Left lung (tissue), 10 donors: ENCODE data around the gene PDYN. TPM values are rescaled to one million over a fixed set of nuclear protein-coding genes. Genes with fewer than 3 reads are reported as not detected.

ENCODE experiments used
- ATAC-seq: fragments of 200-7000 bp; cut with Tn5 transposase; one replicate; pipeline ENCODE4 v1.9.1; 2020; ENCODE audit warnings: moderate library complexity
- DNase-seq, 4 donors: peaks; one replicate each; pipeline ENCODE4 v3.0.0-alpha.2; 2013 to 2020
- H3K27ac ChIP-seq, 2 donors: fragments of 200-600 bp; sonication (generic) in 1 of 2; one replicate each; pipeline versions ENCODE4 v1.5.0 to v1.8.0; 2020 to 2021
- H3K27me3 ChIP-seq, 2 donors: fragments of 200-600 bp; sonication (generic) in 1 of 2; one replicate each; pipeline versions ENCODE4 v1.5.0 to v1.8.0; 2020 to 2021
- H3K36me3 ChIP-seq, 2 donors: fragments of 200-600 bp; sonication (generic) in 1 of 2; one replicate each; pipeline versions ENCODE4 v1.5.0 to v1.8.0; 2020 to 2021
- H3K4me1 ChIP-seq, 2 donors: fragments of 200-600 bp; one replicate each; pipeline ENCODE4 v1.8.0; 2021
- H3K4me3 ChIP-seq, 2 donors: fragments of 200-600 bp; sonication (generic) in 1 of 2; one replicate each; pipeline versions ENCODE4 v1.5.0 to v1.8.0; 2020 to 2021; ENCODE audit warnings: mild to moderate bottlenecking in 1 of 2
- H3K9me3 ChIP-seq, 2 donors: fragments of 200-600 bp; sonication (generic) in 1 of 2; one replicate each; pipeline versions ENCODE4 v1.5.0 to v1.8.0; 2020 to 2021
- intact Hi-C, 2 donors: fragments of 100-400 bp; cut with DNase I; formaldehyde crosslinking; loops; one replicate each; pipeline versions ENCODE4 v1.11.2 to v1.14.2; 2022
- polyA plus RNA-seq, 6 donors: library from polyadenylated mRNA; unstranded; fragments of 120-200 nt; gene quantifications; one replicate each; pipeline ENCODE4 v1.2.1, GENCODE V29; 2013; ENCODE audit not compliant: insufficient read length in 6 of 6
- total RNA-seq, 2 donors: library from RNA; stranded (reverse); fragmentation: NEBNext Ultra II Directional; extraction: Animal tissue kit (Norgen Biotek cat#: 25700); gene quantifications; one replicate each; pipeline ENCODE4 v1.2.1, GENCODE V29; 2021
- TF ChIP-seq, protein P1 (sequence below), 2 donors: fragments of 200-600 bp; sonication (generic) in 1 of 2; IDR thresholded peaks; one replicate each; pipeline versions ENCODE4 v1.5.0 to v1.8.0; 2021; ENCODE audit warnings: antibody characterized with exemption in 2 of 2
- donor health status: DM: no; HTN: yes; CAD: no.
- donor health status: DM: no; HTN: no; CAD: no.

The PDYN gene
- total and polyA plus RNA-seq, 8 donors: not detected

DNA sequence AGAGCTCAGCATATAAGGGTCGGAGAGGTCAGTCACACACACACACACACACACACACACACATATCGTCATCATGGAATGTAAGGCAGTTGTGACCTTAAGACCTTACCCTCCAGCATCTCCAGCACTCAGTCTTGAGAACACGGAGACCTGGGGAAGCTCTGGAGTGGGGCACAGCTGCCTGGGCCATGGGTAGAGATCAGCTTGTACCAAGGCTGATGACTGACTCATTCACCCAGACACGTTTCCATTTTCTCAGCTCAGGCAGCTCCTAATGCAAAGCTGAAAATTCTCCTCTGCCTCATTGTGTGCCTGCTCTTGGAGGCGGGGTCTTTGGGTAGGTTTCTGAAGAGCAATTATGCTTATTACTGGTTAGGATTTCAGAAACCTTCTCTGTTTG is 38.3 kb upstream of the PDYN start:
- Histone ChIP-seq H3K9me3 (peaks cover 0 to 3% of the 10 kb centered on the region in 2 donors), H3K27me3 (peaks cover 3 to 84% of the 10 kb centered on the region in 2 donors), H3K4me3 (no peak overlapping the region), H3K36me3 (no peaks in the 10 kb centered on the region), H3K4me1 (no peaks in the 10 kb centered on the region), H3K27ac (no peak overlapping the region)
- no peak for DNase-seq
- ATAC-seq: no peak
- intact Hi-C loops: no loop called here
- TF ChIP-seq, protein P1, sequence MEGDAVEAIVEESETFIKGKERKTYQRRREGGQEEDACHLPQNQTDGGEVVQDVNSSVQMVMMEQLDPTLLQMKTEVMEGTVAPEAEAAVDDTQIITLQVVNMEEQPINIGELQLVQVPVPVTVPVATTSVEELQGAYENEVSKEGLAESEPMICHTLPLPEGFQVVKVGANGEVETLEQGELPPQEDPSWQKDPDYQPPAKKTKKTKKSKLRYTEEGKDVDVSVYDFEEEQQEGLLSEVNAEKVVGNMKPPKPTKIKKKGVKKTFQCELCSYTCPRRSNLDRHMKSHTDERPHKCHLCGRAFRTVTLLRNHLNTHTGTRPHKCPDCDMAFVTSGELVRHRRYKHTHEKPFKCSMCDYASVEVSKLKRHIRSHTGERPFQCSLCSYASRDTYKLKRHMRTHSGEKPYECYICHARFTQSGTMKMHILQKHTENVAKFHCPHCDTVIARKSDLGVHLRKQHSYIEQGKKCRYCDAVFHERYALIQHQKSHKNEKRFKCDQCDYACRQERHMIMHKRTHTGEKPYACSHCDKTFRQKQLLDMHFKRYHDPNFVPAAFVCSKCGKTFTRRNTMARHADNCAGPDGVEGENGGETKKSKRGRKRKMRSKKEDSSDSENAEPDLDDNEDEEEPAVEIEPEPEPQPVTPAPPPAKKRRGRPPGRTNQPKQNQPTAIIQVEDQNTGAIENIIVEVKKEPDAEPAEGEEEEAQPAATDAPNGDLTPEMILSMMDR (IDR thresholded peaks at IDR 0.05): no peak

GRCh38 chr20:2026514-2026913 is 32.7 kb upstream of the PDYN start:
- Histone ChIP-seq H3K4me3 (no peak overlapping the region), H3K27me3 (peaks cover 5 to 85% of the 10 kb centered on the region in 2 donors), H3K36me3 (no peaks in the 10 kb centered on the region), H3K9me3 (peaks cover 0 to 15% of the 10 kb centered on the region in 2 donors), H3K27ac (no peak overlapping the region), H3K4me1 (peaks cover 0 to 4% of the 10 kb centered on the region in 2 donors)
- intact Hi-C loops: no loop called here
- TF ChIP-seq, protein P1 (IDR thresholded peaks at IDR 0.05): no peak
- no peak for DNase-seq
- no peak for ATAC-seq

DNA sequence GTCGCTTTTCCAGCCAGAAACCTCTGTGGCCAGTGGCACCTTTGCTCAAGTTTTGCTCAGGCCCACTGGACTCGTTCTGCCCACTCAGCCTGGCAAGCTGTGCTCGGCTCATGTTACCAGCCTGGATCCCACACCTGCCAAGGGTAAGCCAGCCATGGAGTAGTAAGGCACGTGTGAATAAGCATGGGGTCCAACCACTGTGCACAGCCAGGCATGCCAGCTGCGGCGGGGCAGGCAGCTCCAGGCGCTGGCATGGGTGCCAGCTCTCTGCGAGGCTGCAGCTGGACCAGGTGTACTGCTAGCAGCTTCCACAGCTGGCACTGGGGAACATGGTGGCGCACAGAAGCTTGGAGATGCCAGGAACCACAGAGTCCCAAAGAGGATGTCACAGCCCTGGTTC is 32.1 kb upstream of the PDYN start:
- Histone ChIP-seq H3K27ac (no peak overlapping the region), H3K4me3 (no peak overlapping the region), H3K9me3 (peaks cover 0 to 15% of the 10 kb centered on the region in 2 donors), H3K4me1 (peaks cover 0 to 4% of the 10 kb centered on the region in 2 donors), H3K36me3 (no peaks in the 10 kb centered on the region), H3K27me3 (peaks cover 7 to 85% of the 10 kb centered on the region in 2 donors)
- ATAC-seq (no peak), DNase-seq (no peak)
- intact Hi-C loops: no loop called here
- TF ChIP-seq, protein P1 (IDR thresholded peaks at IDR 0.05): no peak

DNA sequence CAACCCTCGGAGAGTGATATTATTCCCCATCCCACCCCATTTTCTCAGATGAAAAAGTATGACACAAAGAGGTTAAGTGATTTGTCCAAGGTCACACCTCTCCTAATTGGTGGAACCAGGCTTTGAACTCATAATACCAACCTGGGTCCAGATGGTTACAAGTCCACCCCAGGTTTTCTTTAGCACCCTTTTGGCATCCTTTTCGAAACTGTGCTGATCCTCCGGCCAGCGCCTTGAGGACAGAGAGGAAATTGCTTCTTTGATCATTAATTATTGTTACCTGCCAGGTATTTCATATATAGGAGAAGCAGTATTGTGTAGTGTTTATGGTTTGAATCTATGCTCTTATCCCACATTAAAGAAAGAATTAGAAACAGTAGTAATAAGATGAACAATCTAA is 29.3 kb upstream of the PDYN start:
- DNase-seq: no peak
- no peak for ATAC-seq
- TF ChIP-seq, protein P1 (IDR thresholded peaks at IDR 0.05): no peak
- peaks cover 0 to 4% of the 10 kb centered on the region in 2 donors for H3K4me1 ChIP-seq
- intact Hi-C loops: no loop called here
- H3K36me3 ChIP-seq: no peaks in the 10 kb centered on the region
- peaks cover 0 to 15% of the 10 kb centered on the region in 2 donors for H3K9me3 ChIP-seq
- no peak overlapping the region for H3K27ac ChIP-seq
- H3K4me3 ChIP-seq: no peak overlapping the region
- H3K27me3 ChIP-seq: peaks cover 21 to 92% of the 10 kb centered on the region in 2 donors

GRCh38 chr20:2022163-2022562 is 28.3 kb upstream of the PDYN start:
- intact Hi-C loops: no loop called here
- Histone ChIP-seq H3K36me3 (no peaks in the 10 kb centered on the region), H3K4me3 (no peak overlapping the region), H3K27me3 (peaks cover 25 to 92% of the 10 kb centered on the region in 2 donors), H3K4me1 (peaks cover 0 to 4% of the 10 kb centered on the region in 2 donors), H3K9me3 (peaks cover 0 to 12% of the 10 kb centered on the region in 2 donors), H3K27ac (no peak overlapping the region)
- ATAC-seq (no peak), DNase-seq (no peak)
- TF ChIP-seq, protein P1 (IDR thresholded peaks at IDR 0.05): no peak
